GM21390 (cell line): Measurements from ENCODE around the gene CRYL1.

Experiments
- ATAC-seq: cut with Tn5 transposase; IDR thresholded peaks from one replicate; pipeline ENCODE4 v1.9.1; 2021; ENCODE audit not compliant: unreplicated experiment

CRYL1 gene

DNA sequence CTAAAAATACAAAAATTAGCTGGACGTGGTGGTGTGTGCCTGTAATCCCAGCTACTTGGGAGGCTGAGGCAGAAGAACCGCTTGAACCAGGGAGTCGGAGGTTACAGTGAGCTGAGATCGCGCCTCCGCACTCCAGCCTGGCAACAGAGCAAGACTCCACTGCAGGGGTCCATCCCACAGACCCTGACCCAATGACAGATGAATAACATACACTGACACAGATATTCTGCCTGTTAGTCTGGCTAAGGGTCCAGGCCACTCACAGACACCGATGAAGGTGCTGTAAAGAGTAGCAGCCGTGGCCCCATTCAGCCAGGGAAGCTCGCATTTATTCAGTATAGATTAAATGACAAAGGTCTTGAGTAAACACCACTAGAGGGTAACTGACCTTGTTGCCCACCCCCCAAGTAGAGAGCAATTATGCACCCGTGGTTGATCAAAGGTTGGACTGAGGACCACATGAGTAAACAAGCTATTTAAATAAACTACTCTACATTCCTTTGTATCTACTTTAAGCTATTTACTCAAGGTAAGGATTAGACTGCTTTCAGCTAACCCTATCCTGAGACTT is 8.5 kb upstream of the CRYL1 start:
- no peak for ATAC-seq

DNA sequence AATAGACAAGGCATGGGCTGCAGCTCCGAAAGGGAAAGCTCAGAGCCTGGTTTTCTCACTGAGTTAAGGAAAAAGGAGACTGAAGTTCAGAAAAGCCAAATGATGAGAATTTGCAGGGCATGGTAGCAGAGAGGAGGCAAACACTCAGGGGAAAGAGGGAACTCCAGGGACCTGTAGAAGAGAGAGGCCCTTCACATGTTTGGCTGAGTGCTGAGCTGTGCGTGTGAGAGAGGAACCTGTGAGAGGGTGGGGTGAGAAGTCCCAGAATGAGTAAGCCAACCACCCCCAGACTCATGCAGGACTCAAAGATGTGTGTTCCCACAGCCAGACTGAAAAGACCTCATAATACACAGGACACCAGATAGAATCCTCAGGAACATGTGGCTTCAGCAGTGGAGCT is 2.8 kb upstream of the CRYL1 start:
- ATAC-seq = no peak

DNA sequence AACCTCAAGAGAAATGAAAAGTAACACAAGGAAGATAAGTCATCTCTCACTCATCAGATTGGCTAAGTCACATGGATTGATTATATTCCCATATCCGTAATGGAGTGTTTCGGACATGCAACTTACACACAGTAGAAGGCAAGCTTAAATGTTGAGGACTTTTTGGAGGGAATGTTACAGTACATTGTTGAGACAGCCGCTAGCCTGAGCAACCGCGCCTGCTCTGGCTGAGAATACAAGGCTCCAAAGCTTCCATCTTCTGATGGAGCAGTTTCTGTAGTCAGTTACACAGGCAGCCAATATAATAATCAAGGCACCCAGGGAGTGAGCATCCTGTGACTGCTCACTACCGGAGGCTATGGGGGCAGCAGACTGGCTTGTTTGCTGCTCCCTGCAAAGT is 1.0 kb upstream of the CRYL1 start:
- no peak for ATAC-seq

DNA sequence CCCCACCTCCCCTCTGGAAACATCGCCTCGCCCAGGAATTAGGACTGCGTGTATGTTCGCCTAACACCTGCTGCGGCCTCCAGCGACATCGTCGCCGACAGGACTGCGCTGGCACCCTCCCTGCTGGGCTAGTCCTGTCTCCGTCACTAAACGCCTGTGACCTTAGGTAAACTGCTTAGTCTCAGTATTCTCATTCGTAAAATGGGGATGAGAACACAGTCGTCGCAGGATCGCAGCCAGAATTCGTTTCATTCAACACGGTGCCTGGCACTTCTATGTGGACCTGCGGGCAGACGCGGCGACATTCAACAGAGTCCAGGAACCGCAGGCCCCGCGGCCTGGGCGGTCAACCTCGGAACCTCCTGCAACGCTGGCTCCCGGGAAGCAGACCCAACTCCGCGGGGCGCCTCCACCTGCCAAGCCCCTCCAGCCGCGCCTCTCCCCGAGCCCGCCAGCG is 485 bp downstream of the CRYL1 start:
- peak; percentile 25 for ATAC-seq

DNA sequence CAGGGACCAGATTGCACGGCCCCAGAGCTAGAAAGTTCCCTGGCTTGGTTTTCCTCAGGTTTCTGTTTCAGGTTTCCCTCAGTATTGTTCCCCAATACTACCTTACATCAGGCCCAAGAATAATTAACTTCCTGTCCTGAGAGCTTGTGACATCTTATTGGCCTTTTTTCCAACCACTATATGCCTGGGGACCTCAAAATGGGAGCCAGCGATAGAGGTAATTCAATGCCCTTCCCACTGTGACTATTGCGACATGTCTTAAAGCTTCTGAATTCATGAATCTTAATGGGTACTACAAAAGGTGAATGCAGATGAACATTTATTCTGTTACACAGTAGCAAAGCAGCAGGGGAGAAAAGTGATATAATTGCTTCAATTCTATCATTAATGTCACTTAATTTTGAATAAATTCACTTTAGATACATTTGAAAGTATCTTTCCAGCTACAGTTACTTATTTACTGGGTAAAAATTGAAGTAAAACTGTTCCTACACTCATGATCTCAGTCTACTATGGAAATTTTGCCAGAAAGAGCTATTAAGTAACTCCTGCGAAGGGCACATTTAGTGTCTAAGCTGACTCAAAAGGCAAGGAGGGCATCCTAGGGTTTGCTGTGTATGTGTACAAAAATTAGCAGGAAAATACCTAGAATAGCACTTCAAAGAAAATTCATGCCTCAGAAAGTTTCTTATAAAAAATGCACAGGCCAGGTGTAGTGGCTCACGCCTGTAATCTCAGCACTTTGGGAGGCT is 4.1 kb downstream of the CRYL1 start:
- no peak for ATAC-seq

DNA sequence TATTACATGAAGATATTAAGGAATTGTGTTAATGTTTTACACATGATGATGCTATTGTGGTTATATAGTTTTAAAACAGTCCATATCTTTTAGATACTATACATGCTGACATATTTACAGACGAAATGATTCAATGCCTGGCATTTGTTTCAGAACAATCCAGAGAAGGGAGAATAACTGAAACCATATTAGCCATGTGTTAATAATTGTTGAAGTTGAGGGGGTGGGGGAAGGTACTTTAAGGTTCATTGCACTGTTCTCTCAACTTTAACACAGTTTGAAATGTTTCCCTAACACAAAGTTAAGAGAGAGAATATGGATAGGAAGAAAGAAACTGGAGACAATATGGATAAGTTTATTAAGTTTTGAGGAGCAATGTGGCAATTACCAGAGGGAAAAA is 5.8 kb downstream of the CRYL1 start:
- no peak for ATAC-seq

DNA sequence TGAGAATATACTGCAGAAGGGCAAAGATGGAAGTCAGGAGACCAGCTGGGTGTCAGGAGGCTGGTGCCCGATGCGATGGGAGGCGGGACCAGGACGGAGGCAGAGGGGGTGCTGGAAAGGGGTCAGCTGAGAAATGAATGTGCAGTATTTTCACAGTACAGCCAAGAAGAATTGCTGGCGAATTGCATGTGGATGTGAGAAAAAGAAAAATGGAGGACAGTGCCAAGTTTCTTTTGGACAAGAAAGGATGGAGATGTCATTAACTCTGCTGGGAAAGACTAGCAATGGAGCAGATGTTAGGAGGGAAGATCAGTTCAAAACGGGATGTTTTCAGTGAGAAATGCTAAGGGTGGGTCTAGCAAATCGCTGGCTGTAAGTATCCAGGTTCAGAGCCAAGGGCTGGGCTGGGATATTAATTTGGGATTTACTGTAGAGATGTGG is 7.0 kb downstream of the CRYL1 start:
- no peak for ATAC-seq

DNA sequence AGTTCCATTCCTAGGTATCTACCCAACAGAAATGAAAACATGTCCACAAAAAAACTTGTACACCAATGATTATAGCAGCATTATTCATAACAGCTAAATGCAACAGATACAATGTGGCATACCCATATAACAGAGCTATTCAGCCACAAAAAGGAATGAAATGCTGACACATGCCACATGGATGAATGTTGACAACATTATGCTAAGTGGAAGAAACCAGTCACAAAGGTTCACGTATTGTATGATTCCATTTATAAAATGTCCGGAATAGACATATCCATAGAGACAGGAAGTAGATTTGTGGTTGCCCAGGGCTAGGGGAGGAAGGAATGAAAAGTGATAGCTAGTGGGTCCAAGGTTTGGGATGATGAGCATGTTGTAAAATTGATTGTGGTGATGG is 10.8 kb downstream of the CRYL1 start:
- no peak for ATAC-seq

DNA sequence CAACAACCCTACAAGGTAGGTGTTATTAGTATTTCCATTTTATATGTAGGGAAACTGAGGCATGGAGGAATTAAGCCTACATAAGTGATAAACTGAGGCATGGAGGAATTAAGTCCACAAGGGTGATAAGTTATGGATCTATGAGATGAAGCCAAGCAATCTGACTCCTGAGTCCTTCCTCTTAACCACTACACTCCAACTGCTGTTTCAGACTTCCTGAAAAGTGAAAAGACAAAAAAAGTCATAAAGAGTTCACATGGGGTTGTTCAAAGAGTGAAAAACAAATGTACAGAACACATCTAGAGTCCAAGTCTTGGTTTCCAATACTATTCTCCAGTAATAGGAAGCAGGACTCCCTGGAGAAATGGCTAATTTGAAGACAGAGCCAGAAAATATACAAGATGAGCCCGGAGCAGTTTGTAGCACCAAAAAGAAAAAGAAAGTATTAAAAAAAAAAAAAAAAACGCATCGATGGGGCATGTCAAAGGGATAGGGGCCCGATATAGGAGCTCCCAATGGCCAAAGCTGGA is 12.1 kb downstream of the CRYL1 start:
- no peak for ATAC-seq

DNA sequence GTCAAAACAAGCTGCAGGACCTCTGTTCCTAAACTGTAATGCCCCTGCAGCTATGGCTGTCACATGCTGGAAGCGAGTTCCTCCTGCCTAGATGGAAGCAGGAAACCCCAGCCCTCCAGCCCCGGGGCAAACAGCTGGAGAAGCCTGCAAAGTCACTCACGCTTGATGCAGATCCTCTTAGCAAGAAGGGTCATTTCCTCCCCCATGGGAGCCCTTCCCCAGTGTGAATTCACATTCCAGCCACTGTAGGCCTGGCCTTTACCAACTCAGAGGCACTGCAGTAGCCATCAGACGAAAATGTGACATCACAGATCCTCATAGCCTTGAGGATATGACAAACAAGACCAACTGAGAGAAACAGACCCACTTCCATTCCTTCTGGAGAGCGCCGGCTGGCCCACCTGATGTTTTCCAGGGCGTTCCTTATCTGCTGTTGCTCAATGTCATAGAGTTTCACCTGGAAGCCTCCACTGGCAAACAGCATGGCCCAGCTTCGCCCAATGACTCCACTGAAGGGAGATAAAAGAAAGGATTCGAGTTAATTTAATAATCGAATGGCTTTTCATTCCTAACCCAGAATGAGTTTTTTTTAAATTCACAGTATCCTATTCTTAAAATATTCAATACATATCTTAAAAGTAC is 13.5 kb downstream of the CRYL1 start:
- ATAC-seq = no peak

DNA sequence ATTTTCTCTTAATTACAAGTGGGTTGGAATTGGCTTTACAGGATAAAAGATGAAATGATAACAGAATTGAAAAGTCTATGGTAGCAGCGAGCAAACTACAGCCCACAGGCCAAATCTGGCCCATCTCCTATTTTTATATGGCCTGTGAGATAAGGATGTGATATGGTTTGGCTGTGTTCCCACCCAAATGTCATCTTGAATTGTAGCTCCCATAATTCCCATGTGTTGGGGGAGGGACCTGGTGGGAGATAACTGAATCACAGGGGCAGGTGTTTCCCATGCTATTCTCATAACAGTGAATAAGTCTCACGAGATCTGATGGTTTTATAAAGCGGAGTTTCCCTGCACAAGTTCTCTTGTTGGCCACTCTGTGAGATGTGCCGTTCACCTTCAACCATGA is 19.0 kb downstream of the CRYL1 start:
- no peak for ATAC-seq

DNA sequence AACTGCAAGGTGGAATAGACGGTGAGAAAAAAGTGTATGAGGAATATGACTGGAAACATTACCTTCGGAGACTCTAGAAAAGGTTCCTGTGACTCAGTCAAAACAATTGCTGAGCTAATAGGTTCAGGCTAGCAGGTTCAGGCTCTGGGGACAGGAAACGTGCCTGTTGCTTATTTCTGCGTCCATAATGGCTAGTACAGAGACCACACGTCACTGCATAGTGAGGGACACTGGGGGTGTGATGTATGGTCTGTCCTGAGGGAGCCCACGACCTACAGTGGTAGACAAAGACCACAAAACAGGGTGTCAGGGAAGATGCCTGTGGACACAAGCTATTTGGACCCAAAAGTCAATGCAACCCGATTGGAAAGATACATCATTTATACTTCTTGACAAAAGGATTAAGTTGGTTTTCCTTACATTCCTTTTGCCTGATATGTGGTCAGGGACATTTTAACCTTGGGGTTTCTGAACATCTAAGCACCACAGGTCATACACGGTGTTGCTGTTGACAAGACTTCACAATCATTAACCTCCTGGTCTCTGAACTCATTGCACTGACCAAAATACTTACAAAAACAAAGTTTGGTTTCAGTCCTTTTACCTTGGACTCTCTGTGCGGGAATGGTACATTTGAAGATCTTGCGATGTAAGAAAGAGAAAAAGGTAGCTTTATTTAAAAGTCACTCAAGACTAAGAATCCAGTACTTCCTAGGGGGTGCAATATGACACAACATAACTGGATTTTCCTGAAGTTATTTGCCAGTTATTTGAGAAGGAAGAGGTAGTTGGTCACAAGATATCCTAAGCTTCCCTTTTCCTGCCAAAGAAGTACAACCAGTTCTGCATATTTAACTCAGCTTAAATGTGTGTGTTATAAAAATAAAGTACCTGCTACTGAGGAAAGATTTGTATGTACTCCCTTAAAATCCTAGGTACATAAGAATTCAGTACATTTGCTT is 20.0 kb downstream of the CRYL1 start:
- ATAC-seq = no peak

DNA sequence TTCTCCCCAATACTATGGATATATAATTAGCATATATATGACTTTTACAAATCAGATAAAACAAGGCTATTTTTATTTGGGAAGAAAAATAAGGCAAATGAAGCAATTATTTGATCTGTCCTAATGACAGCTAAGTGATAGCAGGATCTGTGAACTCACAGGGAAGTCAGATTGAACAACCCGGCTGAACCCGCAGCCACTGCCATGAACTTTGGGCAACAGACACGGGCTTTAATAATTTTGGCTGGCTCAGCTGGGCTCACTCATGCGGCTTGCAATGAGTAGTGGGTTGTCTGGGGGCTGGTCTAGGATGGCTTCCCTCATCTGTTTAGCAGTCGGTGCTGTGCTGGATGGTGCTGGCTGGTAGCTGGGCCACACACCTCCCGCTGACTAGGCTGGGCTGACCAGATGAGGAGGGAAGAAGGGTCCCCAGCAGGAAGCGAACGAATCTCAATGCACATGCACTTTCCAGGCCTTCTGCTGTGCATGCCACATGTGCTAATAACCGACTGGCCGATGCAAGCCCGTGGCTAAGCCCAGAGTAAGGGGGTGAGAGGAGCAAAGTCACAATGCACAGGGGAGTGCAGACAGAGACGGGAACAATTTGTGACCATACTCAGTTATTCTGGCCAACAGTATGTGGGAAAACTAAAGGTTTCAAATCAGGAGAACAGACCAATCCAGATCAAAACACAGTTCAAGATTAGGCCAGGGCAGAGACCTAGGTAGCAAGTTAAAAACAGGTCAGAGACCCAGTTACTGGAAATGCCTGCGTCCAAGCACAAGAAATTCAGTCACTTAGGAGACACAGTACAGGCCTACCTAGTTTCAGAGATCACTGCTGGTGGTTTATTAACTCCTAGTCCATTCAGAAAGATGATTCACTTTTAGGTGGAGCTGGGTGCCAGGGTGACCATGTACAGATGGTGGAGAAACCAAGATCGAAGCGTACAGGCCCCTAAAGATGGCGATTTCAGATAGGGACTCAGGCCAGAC is 22.3 kb downstream of the CRYL1 start:
- no peak for ATAC-seq

DNA sequence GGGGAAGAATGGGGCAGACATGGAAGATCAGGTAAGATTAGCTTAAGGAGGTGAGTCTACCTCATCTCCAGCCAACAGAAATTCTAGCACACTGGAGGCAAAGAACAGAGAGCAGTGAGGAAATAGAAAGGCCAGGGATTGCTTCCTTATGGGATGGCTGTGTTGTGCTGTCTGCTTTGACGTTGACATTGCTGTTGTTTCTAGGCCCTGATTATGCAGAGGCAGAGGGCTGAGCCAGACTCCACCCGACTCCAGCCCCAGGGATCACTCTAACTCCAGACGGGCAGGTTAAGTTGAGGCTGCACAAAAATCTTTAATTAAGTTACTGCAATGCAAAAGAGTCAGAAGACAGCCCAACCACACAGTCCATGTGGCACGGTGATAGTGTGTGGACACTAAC is 24.1 kb downstream of the CRYL1 start:
- no peak for ATAC-seq

DNA sequence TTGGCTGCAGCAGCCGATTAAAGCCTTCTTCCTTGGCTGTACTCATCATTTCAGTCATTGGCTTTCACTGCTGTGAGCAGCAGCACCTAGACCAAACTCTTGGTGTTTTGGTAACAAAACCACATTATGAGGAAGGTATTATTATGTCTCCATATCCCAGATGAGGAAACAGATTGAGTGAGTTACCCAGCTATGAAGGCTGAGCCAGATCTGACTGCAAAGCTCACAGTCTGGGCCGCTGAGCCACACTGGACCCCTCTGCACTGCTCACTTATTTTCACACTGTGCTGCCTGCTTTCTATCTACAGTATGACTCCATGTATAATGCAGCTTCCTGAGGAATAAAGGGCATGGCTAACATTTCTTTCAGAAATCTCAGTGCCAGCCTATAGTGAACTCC is 24.5 kb downstream of the CRYL1 start:
- ATAC-seq = no peak

DNA sequence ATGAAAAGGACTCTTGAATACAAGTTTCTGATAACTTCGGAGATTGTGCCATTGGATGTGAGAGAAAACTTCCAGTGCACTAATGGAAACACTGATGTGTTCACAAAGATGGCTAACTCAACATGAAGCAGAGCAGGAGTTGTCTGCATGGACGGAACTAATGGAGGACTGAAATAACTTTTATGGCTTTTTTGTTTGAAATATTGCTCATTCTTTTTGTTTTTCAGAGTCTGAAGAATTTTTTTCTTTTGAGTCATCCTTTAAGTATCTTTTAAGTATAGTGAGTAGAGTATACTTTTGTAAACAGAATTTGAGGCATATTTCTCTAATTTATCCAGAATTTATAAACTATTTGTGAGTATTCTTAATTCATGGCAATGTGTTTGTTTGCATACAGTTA is 25.7 kb downstream of the CRYL1 start:
- ATAC-seq = no peak

DNA sequence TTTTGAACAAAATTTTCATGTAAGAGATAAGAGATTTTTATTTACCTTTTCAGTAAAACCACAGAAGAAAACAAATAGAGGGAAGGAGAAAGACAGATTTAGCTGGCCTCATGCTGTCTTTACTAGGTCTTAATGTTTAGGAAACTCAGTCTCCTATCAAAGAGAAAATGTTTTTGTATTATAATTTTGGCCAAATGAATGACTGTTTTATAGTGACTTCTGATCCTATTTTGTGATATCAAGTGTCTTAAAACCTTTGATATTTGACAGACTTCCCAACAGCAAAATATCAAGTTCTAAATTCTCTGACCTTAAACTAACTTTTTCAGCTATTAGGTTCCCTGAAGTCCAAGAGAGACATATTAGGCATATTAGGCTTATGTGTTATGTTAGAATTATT is 27.0 kb downstream of the CRYL1 start:
- ATAC-seq = no peak

DNA sequence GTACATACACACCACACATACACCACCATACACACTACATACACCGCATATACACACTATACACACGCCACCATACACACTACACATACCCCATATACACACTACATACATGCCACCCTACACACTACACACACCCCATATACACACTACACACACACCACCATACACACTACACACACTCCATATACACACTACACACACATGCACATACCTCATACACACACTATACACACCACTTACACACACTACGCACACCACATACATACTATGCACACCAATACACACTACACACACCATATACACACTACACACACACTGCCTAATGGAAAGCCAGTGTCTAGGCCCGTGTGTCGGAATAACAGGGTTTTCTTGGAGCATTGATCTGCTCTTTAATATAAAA is 27.5 kb downstream of the CRYL1 start:
- no peak for ATAC-seq

DNA sequence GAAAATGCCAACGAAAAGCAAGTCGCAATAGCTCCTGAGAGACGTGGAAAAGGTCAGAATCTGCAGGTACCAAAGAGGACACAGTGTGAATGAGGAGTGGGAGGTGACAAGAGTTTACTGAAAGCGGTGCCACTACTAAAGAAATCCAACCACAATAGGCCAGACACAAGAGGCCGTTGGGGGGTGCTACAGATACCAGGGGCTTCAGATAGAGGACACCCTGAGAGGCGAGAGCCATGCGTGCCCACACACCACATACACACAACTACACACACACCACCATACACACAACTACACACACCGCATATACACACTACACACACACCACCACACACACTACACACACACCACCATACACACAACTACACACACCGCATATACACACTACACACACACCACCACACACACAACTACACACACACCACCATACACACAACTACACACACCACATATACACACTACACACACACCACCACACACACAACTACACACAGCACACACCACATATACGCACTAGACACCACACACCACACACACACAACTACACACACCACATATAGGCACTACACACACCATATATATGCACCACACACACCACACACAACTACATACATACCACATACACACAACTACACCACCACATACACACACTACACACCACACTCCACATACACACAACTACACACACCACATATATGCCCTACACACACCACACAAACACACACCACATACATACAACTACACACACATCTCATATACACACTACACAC is 28.5 kb downstream of the CRYL1 start:
- no peak for ATAC-seq
